Prostate gland (tissue), 2 donors: ENCODE measurements around the gene MTA3. TPM values are rescaled to one million over a fixed set of nuclear protein-coding genes. Genes with fewer than 3 reads are reported as not detected.

Source experiments
- DNase-seq: peaks from one replicate; pipeline ENCODE4 v3.0.0-alpha.2; 2019; ENCODE audit warnings: low spot score
- H3K27ac ChIP-seq, 2 donors: fragments of 200-600 bp; sonication (generic); 2 replicates each; pipeline ENCODE4 v1.5.1; 2017 to 2019
- H3K27me3 ChIP-seq: fragments of 200-600 bp; sonication (generic); replicated peaks from 2 replicates; pipeline ENCODE4 v1.5.1; 2019; ENCODE audit not compliant: insufficient read depth
- H3K36me3 ChIP-seq, 2 donors: fragments of 200-600 bp; sonication (generic); 1 replicate in 1 of 2; 2 replicates in 1 of 2; pipeline versions ENCODE4 v1.5.1 to v1.8.1; 2017 to 2019
- H3K4me1 ChIP-seq: fragments of 200-600 bp; sonication (generic); replicated peaks from 2 replicates; pipeline ENCODE4 v1.5.1; 2019
- H3K4me3 ChIP-seq, 2 donors: fragments of 200-600 bp; sonication (generic); 2 replicates each; pipeline ENCODE4 v1.5.1; 2017 to 2019
- H3K9me3 ChIP-seq: fragments of 200-600 bp; sonication (generic); 2 replicates; pipeline ENCODE4 v1.5.1; 2017
- POLR2A ChIP-seq: fragments of 450-650 bp; IDR thresholded peaks from one replicate; pipeline ENCODE4 v1.6.1; 2016; ENCODE audit warnings: antibody characterized with exemption, mild to moderate bottlenecking
- POLR2AphosphoS5 ChIP-seq: sonication (generic); formaldehyde crosslinking; IDR thresholded peaks from one replicate; pipeline ENCODE4 v1.6.1; 2017; ENCODE audit warnings: antibody characterized with exemption
- WGBS: methylation state at CpG from one replicate; pipeline ENCODE4 v1.1.5; 2018; 5-methylcytosine and 5-hydroxymethylcytosine counted together
- intact Hi-C: fragments of 100-400 bp; cut with DNase I; formaldehyde crosslinking; loops from one replicate; pipeline ENCODE4 v1.14.2; 2022
- total RNA-seq, 2 donors: library from RNA; depleted of rRNA; stranded (reverse); fragments of >200 nt; gene quantifications; one replicate each; pipeline ENCODE4 v1.1.0, GENCODE V29; 2016
- TF ChIP-seq, protein P1 (sequence below), 4 experiments: fragments of 200-600 bp in 2 of 4; fragments of 450-650 bp in 2 of 4; sonication (generic) in 2 of 4; IDR thresholded peaks; 1 replicate in 3 of 4; 2 replicates in 1 of 4; pipeline ENCODE4 v1.5.1; 2016 to 2019; ENCODE audit warnings: antibody characterized with exemption in 4 of 4, mild to moderate bottlenecking in 2 of 4, moderate library complexity in 2 of 4

Gene MTA3
- total RNA-seq, 2 donors from 2014 or later = 23.6 to 53.4 TPM

DNA sequence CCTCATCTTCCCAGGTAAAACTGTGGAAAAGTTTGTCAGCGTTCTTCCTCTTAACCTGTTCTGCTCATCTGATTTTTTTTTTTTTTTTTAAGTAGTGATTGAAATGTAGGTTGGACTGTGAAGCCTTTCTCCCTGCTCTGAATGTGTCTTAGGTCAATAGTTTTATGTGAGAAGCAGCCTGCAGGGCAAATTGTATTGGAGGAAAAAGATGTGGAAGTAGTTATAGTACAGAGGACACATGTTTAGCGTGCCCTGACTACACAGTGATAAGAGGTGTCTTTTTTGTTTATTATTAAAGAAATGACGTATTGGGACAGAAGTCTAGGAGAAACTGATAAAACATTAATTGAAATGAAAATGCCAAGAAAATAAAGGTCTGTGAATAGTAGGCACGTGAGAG lies 1.5 kb downstream of the MTA3 start:
- Histone ChIP-seq H3K4me3 (peak overlapping the region in 1 of 2 donors; percentile 92), H3K27me3 (no peaks in the 10 kb centered on the region), H3K4me1 (no peaks in the 10 kb centered on the region), H3K9me3 (no peaks in the 10 kb centered on the region), H3K36me3 (no peaks in the 10 kb centered on the region), H3K27ac (peak overlapping the region; percentile 92 to 94)
- WGBS = 18% methylated on average over 4 of the region's 4 CpGs
- TF ChIP-seq, protein P1, sequence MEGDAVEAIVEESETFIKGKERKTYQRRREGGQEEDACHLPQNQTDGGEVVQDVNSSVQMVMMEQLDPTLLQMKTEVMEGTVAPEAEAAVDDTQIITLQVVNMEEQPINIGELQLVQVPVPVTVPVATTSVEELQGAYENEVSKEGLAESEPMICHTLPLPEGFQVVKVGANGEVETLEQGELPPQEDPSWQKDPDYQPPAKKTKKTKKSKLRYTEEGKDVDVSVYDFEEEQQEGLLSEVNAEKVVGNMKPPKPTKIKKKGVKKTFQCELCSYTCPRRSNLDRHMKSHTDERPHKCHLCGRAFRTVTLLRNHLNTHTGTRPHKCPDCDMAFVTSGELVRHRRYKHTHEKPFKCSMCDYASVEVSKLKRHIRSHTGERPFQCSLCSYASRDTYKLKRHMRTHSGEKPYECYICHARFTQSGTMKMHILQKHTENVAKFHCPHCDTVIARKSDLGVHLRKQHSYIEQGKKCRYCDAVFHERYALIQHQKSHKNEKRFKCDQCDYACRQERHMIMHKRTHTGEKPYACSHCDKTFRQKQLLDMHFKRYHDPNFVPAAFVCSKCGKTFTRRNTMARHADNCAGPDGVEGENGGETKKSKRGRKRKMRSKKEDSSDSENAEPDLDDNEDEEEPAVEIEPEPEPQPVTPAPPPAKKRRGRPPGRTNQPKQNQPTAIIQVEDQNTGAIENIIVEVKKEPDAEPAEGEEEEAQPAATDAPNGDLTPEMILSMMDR (IDR thresholded peaks at IDR 0.05) = no peak
- no peak for TF ChIP-seq POLR2A
- TF ChIP-seq POLR2AphosphoS5 = no peak
- intact Hi-C loops = no loop called here
- DNase-seq = no peak

DNA sequence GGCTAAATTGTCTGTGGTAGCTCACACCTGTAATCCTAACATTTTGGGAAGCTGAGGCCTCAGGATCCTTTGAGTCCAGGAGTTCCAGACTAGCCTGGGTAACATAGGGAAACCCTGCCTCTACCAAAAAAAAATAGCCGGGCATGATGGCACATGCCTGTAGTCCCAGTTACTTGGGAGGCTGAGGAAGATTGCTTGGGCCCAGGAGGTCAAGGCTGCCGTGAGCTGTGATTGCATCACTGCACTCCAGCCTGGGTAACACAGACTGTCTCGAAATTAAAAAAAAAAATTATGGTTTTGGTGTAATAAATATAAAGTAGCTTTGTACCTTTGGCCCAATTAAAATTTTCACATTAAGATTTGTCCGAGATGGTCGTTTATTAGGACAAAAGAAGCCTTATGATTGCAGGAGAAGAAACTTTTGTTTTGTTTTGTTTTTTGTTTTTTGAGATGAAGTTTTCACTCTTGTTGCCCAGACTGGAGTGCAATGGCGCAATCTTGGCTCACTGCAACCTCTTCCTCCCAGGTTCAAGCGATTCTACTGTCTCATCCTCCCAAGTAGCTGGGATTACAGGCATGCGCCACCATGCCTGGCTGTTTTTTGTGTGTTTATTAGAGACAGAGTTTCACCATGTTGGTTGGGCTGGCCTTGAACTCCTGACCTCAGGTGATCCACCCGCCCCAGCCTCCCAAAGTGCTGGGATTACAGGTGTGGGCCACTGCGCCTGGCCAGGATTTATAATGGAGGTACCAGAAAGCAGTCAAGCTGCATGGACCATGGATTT lies 4.1 kb downstream of the MTA3 start:
- Histone ChIP-seq H3K27me3 (no peaks in the 10 kb centered on the region), H3K36me3 (no peaks in the 10 kb centered on the region), H3K4me3 (no peak overlapping the region), H3K4me1 (no peaks in the 10 kb centered on the region), H3K27ac (no peak overlapping the region), H3K9me3 (no peaks in the 10 kb centered on the region)
- no peak for DNase-seq
- TF ChIP-seq POLR2AphosphoS5 = no peak
- TF ChIP-seq, protein P1 (IDR thresholded peaks at IDR 0.05) = no peak
- TF ChIP-seq POLR2A = no peak
- 85% methylated on average over 10 of the region's 10 CpGs for WGBS
- intact Hi-C loops = no loop called here

DNA sequence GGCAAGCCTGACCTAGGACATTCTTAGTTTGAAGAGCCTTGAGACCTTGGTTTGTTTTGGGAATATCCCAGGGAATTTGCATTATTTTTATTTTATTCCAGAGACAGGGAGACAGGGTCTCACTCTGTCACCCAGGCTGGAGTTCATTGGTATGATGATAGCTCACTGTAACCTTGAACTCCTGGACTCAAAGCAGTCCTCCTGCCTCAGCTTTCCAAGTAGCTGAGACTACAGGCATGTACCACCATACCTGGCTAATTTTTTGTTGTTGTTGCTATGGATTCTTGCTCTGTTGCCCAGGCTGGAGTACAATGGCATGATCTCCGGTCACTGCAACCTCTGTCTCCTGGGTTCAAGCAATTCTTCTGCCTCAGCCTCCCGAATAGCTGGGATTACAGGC lies 4.8 kb downstream of the MTA3 start:
- Histone ChIP-seq H3K9me3 (no peaks in the 10 kb centered on the region), H3K27me3 (no peaks in the 10 kb centered on the region), H3K36me3 (no peaks in the 10 kb centered on the region), H3K27ac (no peak overlapping the region), H3K4me3 (no peak overlapping the region), H3K4me1 (no peaks in the 10 kb centered on the region)
- WGBS = 95% methylated on average over 2 of the region's 2 CpGs
- intact Hi-C loops = no loop called here
- DNase-seq = no peak
- TF ChIP-seq POLR2A (no peak), POLR2AphosphoS5 (no peak)
- TF ChIP-seq, protein P1 (IDR thresholded peaks at IDR 0.05) = no peak

DNA sequence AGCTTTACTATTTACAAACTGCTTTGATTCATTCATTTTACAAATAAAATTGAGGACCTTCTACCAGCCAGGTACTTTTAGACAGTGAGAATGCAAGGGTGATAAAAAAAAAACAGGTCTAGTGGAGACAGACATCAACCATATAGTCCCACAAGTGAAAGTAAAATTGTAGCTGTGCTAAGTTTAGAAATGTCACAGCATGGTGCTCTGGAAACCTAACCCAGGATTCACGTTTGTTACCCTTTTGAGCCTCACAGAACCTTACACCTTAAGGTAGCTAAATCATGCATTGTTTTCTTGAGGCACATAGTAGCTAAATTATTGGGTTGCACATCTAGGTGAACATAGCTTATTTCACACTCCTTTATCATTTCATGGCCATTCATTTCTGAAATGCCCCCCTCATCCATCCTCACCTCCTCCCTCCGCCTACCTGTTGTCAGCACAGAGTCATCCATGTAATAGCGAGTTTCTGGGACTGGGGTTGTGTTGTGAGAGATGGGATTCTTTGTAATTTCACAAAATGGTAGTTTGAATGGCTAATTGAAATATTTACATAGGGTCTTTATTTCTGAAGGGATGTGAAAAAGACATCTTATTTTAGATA lies 7.1 kb downstream of the MTA3 start:
- no peaks in the 10 kb centered on the region for H3K9me3 ChIP-seq
- no peak for TF ChIP-seq POLR2AphosphoS5
- no peak for TF ChIP-seq POLR2A
- TF ChIP-seq, protein P1 (IDR thresholded peaks at IDR 0.05) = no peak
- H3K36me3 ChIP-seq = no peaks in the 10 kb centered on the region
- WGBS = 86% methylated on average over 3 of the region's 3 CpGs
- intact Hi-C loops = no loop called here
- no peak overlapping the region for H3K4me3 ChIP-seq
- H3K4me1 ChIP-seq = no peaks in the 10 kb centered on the region
- H3K27ac ChIP-seq = no peak overlapping the region
- DNase-seq = no peak
- no peaks in the 10 kb centered on the region for H3K27me3 ChIP-seq

DNA sequence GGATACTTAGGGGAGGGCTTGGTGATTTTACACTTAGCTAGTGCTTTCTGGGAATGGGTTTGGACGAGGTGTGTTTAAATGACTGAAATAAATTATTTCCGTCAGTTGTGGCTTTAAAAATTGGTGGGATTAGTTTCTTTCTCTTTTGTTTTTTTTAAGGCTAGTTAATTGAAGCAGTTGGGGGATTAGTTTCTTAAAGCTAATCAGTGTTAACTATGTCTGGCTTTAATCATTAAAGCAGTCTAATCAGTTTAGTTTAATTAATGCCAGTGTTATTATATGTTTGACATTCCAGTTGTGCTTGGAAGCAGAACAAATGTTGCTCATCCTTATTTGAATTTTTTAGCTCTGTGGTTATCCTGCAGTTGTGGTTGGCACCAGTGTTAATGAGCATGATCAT lies 10.2 kb downstream of the MTA3 start:
- Histone ChIP-seq H3K27ac (no peak overlapping the region), H3K4me3 (no peak overlapping the region), H3K36me3 (no peaks in the 10 kb centered on the region), H3K9me3 (no peaks in the 10 kb centered on the region), H3K4me1 (no peaks in the 10 kb centered on the region), H3K27me3 (no peaks in the 10 kb centered on the region)
- intact Hi-C loops = no loop called here
- TF ChIP-seq POLR2AphosphoS5 (no peak), POLR2A (no peak)
- TF ChIP-seq, protein P1 (IDR thresholded peaks at IDR 0.05) = no peak
- 53% methylated on average over 2 of the region's 2 CpGs for WGBS
- DNase-seq = no peak
